Adipocyte (in vitro differentiated cells): Measurements from ENCODE around the gene CDK12.
"Not testable (repeated sequence)": the region's sequence is repeated elsewhere in the genome, so short reads cannot be mapped to it uniquely, and the experiment has no call there.

Source experiments
- DNase-seq: peaks from one replicate; pipeline ENCODE4 v3.0.0-alpha.2; 2015; ENCODE audit warnings: low read depth
- H3K27me3 ChIP-seq: replicated peaks from 2 replicates; pipeline ENCODE4 v1.7.0; 2013; ENCODE audit warnings: mild to moderate bottlenecking, low read length, moderate library complexity; ENCODE audit not compliant: control insufficient read depth, insufficient read depth
- H3K36me3 ChIP-seq: 2 replicates; pipeline ENCODE4 v1.7.0; 2013; ENCODE audit warnings: low read length, mild to moderate bottlenecking, moderate library complexity; ENCODE audit not compliant: control insufficient read depth, insufficient read depth, severe bottlenecking
- H3K4me1 ChIP-seq: 2 replicates; pipeline ENCODE4 v1.7.0; 2013; ENCODE audit warnings: mild to moderate bottlenecking, low read length, moderate library complexity; ENCODE audit not compliant: control insufficient read depth, insufficient read depth
- H3K4me3 ChIP-seq: 2 replicates; pipeline ENCODE4 v1.7.0; 2013; ENCODE audit warnings: mild to moderate bottlenecking, low read length, moderate library complexity
- H3K9ac ChIP-seq: 2 replicates; pipeline ENCODE4 v1.7.0; 2013; ENCODE audit warnings: mild to moderate bottlenecking, low read length, moderate library complexity
- H3K9me3 ChIP-seq: 2 replicates; pipeline ENCODE4 v1.7.0; 2013; ENCODE audit warnings: mild to moderate bottlenecking, low read length, moderate library complexity; ENCODE audit not compliant: control insufficient read depth

CDK12 gene

DNA sequence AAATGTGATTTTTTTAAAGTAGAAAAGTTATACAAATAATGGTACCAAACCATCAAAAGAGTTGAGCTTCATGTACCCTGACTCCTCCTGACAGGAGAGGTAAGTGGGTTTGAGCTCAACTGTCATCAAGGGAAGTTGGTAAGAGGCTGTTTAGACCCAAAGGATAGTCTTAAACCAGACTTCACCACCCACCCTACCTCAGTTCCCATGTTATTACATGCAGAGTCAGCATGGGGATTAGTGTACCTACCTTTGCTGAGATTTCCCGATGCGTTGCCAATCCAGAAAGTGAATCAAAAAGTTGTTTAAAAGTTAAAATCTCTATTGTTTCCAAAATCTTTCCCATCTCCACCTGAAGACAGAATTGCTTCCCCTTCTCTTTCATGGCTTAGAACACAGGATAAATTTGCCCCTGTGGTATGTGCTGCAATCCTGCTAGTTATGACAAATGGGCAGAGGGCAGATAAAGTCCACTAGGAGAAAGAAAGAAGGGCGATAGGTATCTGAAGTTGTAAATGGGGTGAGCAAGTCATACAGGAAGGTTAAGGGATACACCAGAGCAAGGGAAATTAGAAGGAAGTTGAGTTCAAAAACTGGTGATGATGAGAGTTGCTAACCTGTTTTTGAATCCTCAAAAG lies 73.6 kb downstream of the CDK12 start:
- Histone ChIP-seq H3K9ac (no peak overlapping the region), H3K27me3 (no peaks in the 10 kb centered on the region), H3K9me3 (no peaks in the 10 kb centered on the region), H3K4me3 (no peak overlapping the region), H3K36me3 (peaks cover 33% of the 10 kb centered on the region), H3K4me1 (peaks cover 7% of the 10 kb centered on the region)
- no peak for DNase-seq

DNA sequence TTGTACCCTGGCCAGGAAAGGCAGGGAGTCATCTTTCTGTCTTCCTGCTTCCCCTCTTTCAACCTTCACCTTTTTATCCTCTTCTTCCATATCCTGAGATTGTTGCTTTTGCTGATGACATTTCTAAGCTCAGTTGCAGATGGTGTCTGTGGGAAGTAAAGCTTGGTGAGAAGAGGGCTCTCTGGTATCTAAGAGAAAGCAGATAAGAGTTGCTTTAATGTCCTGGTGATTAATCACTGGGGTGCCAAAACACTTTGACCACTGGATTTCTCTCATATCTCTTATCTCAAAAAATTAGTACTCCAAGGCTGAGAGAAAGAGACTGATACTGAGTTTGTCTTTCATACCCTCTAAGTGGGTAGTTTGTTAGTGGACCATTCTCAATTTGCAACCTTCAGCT lies 75.2 kb downstream of the CDK12 start:
- Histone ChIP-seq H3K27me3 (no peaks in the 10 kb centered on the region), H3K9me3 (no peaks in the 10 kb centered on the region), H3K36me3 (peaks cover 17% of the 10 kb centered on the region), H3K4me3 (no peak overlapping the region), H3K9ac (no peak overlapping the region), H3K4me1 (peaks cover 5% of the 10 kb centered on the region)
- DNase-seq: no peak

DNA sequence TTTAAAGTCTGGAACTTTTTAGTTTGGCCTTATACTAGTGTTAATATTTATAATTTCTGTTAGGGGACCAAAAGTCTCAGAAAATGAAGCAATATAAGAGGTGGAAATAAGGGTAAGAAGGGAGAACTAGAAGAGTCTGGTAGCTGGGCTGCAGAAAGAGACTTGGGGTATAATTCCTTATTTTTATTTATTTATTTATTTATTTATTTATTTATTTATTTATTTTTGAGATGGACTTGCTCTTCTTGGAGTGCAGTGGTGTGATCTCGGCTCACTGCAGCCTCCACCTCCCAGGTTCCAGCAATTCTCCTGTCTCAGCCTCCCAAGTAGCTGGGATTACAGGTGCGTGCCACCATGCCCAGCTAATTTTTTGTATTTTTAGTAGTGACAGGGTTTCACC lies 76.1 kb downstream of the CDK12 start:
- H3K9ac ChIP-seq, H3K4me3 ChIP-seq, DNase-seq, H3K27me3 ChIP-seq, H3K4me1 ChIP-seq, H3K36me3 ChIP-seq, H3K9me3 ChIP-seq: not testable (repeated sequence)

DNA sequence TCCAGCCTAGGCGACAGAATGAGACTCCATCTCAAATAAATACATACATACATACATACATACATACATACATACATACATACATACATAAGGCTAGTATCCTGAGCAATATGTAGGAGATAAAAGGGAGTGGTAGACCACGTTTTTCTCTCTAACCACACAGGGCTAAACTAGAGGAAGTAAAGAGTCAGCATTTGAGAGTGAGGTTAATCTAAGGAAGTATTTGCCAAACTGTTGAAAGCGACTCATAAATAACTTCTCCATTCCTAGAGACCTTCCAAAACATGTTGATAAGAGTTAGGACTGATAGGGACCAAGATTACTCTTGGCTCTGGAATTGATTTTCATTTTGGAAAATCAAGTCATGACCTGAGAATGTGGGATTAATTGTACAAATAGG lies 77.6 kb downstream of the CDK12 start:
- Histone ChIP-seq H3K36me3 (peaks cover 1% of the 10 kb centered on the region), H3K4me3 (no peak overlapping the region), H3K9me3 (no peaks in the 10 kb centered on the region), H3K27me3 (no peaks in the 10 kb centered on the region), H3K4me1 (peaks cover 3% of the 10 kb centered on the region), H3K9ac (no peak overlapping the region)
- no peak for DNase-seq

DNA sequence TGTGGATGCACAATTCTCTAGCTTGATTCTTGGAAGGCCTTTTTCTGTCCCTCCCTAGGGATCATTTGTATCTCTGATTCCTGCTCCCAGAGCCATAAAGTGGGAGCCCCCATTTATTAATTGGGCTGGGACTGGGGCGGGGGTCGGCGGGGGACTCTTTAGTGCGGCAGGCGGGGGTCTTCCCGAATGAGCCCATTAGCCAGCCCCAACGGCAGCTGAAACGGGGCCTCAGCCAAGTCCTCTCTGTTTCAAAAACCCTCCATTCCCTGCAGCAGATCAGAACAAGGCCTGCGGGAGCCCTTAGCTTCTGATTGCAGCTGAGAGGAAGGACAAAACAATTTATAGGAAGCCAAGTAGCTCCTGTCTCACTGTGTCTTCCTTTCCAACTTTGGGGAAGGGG lies 79.3 kb downstream of the CDK12 start:
- Histone ChIP-seq H3K4me1 (peaks cover 3% of the 10 kb centered on the region), H3K9me3 (no peaks in the 10 kb centered on the region), H3K27me3 (no peaks in the 10 kb centered on the region), H3K36me3 (no peaks in the 10 kb centered on the region), H3K9ac (no peak overlapping the region), H3K4me3 (no peak overlapping the region)
- DNase-seq: no peak

DNA sequence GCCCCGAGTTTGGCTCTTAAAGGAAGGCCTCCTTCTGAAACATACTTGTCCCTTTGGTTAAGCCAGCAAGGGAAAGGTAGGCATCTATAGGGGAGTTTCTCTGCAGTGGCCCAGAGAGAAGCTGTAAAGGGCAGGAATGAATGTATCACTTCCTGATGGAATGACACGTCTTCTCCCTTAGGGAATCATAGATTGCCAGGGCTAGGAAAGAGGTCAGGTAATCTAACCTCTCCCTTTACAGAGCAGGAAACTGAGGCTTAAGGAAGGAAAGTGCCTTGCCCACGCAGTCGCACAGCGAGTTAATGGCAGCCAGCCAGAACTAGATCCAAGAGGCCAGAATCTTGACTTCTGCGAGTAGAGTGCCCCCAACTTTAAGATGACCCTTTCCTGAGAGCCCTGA lies 80.4 kb downstream of the CDK12 start:
- DNase-seq: no peak
- no peak overlapping the region for H3K9ac ChIP-seq
- no peaks in the 10 kb centered on the region for H3K9me3 ChIP-seq
- H3K27me3 ChIP-seq: no peaks in the 10 kb centered on the region
- peaks cover 3% of the 10 kb centered on the region for H3K4me1 ChIP-seq
- H3K36me3 ChIP-seq: no peaks in the 10 kb centered on the region
- no peak overlapping the region for H3K4me3 ChIP-seq

DNA sequence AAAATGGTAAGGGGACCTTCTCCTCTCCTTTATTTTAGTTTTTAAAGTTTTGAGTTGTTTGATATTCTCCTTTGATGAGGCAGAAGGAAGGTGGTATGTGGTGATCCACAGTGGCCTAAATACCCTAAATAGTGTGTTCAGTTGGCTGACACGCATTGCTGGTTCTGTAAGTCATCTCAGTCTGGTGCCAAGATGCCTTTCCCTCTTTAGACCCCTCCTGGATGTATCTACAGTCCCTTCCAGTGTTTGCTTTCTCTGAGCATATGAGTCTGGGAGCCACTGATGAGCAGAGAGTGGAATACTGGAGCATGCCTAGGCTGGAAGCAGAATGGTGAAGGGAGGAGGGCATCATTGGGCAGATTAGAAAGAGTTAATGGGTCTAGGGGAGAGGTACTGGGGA lies 81.9 kb downstream of the CDK12 start:
- Histone ChIP-seq H3K9ac (no peak overlapping the region), H3K4me1 (peaks cover 5% of the 10 kb centered on the region), H3K36me3 (peaks cover 6% of the 10 kb centered on the region), H3K27me3 (no peaks in the 10 kb centered on the region), H3K4me3 (no peak overlapping the region), H3K9me3 (no peaks in the 10 kb centered on the region)
- no peak for DNase-seq

DNA sequence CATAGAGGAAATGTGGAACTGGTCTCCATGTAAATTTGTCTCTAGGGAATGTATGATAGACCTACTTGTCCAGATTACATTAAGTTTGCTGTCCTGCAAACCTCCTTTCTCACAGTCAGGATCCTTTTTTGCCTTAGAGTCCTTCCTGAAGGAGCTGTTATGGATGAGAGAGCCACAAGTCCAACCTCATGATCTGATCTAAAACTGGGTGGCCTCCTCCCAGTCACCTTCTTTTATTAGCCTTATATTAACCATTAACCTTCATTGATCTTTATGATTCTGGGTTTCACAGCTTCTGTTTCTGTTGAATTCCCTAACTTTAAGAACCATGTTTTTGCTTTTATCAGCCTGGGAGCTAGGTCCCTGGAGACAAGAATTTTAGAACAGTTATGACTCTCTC lies 82.4 kb downstream of the CDK12 start:
- no peak for DNase-seq
- Histone ChIP-seq H3K36me3 (peaks cover 6% of the 10 kb centered on the region), H3K27me3 (no peaks in the 10 kb centered on the region), H3K4me3 (no peak overlapping the region), H3K9me3 (no peaks in the 10 kb centered on the region), H3K4me1 (peaks cover 10% of the 10 kb centered on the region), H3K9ac (no peak overlapping the region)

DNA sequence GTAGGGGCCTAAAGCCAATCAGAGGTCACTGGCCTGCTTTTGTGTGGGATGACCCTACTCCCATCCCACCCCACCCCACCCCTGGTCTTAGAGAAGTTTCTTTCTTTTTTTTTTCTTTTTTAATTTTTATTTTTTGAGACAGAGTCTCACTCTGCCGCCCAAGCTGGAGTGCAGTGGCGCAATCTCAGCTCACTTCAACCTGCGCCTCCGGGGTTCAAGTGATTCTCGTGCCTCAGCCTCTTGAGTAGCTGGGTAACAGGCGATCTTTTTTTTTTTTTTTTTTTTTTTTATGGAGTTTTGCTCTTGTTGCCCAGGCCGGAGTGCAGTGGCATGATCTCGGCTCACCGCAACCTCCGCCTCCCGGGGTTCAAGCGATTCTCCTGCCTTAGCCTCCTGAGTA lies 83.1 kb downstream of the CDK12 start:
- H3K4me3 ChIP-seq, H3K9me3 ChIP-seq, H3K36me3 ChIP-seq, H3K9ac ChIP-seq, H3K27me3 ChIP-seq, DNase-seq: not testable (repeated sequence)
- peaks cover 15% of the 10 kb centered on the region for H3K4me1 ChIP-seq

DNA sequence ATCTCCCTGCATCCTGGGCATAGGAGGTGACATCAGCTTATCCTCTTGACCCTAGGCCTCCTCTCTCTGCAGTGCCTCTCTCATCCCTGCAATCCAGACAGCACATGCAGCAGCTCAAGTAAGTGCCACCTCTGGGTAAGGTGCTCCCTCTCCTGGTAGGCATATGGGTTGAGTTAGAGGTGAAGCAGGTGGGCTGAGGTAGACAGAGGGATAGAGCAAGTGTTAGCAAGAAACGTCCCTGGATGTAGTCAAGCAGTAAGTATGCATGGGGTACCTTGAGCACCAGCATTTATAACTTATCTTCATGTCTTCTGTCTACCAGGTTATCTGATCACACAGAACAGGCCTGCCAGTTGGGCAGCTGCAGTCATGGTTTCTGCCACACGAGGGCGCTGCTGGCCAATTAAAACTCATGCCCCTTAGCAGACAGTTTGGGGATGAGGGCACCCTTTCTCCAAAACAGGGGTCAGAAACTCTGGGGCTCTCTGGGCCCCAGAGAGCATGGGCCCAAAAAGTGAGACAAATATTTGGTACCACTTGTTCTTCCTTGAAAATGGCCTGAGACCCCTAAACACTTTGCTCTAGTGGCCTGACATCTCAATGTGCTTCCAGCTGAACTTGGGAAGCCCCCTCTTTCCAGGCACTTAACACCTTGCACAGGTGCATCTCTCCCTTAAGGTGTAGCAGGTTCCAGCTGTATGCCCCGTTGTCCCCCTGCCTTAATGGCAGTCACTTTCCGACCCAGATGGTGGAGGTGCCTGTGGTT lies 86.6 kb downstream of the CDK12 start:
- Histone ChIP-seq H3K4me1 (peaks cover 26% of the 10 kb centered on the region), H3K9ac (peak overlapping the region; percentile 11), H3K9me3 (no peaks in the 10 kb centered on the region), H3K36me3 (peaks cover 16% of the 10 kb centered on the region), H3K4me3 (peak overlapping the region; percentile 16), H3K27me3 (no peaks in the 10 kb centered on the region)
- peak; percentile 73 for DNase-seq

DNA sequence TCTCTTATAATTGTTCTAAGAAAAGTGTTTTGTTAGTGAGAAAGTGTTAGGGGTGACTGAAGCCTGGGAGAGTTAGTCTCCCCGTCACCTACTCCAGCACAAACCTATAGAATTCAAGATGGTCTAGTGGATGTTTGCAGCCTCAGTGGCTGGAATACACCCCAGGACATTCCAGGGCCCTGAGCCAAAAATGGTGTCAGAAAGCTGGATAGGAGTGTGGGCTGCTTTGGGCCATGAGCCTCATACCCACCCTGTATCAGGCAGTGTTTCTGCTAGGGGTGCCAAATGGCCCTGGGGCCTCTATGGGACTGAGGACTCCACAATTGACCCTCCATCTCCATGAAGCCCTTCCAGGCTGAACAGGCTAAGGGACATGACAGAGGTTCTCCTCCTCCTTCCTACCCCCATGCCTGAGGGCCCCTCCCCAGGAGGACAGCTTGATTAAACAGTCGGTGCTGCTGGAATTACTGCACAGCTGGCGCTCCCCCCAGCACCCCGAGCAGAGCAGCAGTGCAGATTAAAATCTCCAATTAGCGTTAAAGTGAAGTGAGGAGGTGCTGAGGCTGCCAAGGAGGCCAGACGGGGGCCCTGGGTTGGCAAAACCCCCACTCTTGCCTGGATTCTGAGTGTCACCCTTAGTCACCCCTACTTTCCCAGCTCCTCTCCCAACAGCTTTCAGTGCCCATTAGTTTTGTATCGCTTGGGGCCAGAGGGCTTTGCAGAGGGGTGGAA lies 87.4 kb downstream of the CDK12 start:
- peak overlapping the region; percentile 16 for H3K4me3 ChIP-seq
- peak overlapping the region; percentile 11 for H3K9ac ChIP-seq
- H3K4me1 ChIP-seq: peaks cover 31% of the 10 kb centered on the region
- no peaks in the 10 kb centered on the region for H3K27me3 ChIP-seq
- no peaks in the 10 kb centered on the region for H3K9me3 ChIP-seq
- peaks cover 19% of the 10 kb centered on the region for H3K36me3 ChIP-seq
- DNase-seq: peak; percentile 65
